ENCODE results near the gene ADGRB3.

Gene ADGRB3

DNA sequence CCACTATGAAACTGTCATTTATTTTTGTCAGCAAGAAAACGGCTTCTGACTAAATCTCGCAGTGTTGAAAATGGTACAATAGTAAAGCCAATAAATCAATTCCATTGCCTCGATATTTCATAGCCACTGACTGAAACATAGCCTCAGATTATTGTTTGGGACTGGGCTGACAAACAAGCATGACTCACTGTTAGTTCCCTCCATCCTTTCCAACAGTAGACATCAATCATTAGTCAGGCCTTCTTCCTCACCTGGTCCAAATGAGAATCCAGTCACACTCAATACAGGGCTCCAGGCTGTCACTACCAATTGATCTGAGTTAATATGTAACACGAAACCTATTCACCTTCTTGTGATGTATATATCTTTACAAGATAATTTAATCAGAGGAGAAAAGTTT lies 66.1 kb downstream of the ADGRB3 start:
- Mint-ChIP-seq H3K27me3 (no peaks in the 10 kb centered on the region), H3K9me3 (no peaks in the 10 kb centered on the region), H3K4me1 (no peaks in the 10 kb centered on the region), H3K36me3 (no peaks in the 10 kb centered on the region), H3K4me3 (no peak overlapping the region), H3K27ac (no peak overlapping the region)
- no peak for DNase-seq (ENCODE audit: low spot score in 2 of 2)
- ATAC-seq (ENCODE audit: low read depth), result no peak

DNA sequence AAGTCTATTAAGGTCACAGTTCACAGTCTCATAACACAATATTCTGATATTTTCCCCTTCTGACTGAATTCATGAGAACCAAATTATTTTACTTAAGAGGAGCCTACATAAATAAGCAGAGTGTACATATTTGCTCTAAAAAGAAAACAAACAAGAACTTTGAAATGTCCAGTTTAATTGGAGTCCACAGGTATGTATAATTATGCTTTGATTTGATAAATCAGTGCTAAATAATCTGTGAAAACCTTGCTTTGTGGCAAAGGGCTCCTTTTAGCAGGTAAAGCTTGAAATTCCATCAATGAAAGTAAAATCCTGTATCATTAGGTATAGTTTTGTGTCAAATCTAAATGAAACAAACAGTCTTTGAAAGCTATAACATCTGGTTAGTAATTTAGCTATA lies 69.4 kb downstream of the ADGRB3 start:
- no peak overlapping the region for H3K27ac Mint-ChIP-seq
- no peaks in the 10 kb centered on the region for H3K36me3 Mint-ChIP-seq
- no peaks in the 10 kb centered on the region for H3K9me3 Mint-ChIP-seq
- no peak overlapping the region for H3K4me3 Mint-ChIP-seq
- no peaks in the 10 kb centered on the region for H3K4me1 Mint-ChIP-seq
- no peak for DNase-seq (ENCODE audit: low spot score in 2 of 2)
- no peaks in the 10 kb centered on the region for H3K27me3 Mint-ChIP-seq
- no peak for ATAC-seq (ENCODE audit: low read depth)

DNA sequence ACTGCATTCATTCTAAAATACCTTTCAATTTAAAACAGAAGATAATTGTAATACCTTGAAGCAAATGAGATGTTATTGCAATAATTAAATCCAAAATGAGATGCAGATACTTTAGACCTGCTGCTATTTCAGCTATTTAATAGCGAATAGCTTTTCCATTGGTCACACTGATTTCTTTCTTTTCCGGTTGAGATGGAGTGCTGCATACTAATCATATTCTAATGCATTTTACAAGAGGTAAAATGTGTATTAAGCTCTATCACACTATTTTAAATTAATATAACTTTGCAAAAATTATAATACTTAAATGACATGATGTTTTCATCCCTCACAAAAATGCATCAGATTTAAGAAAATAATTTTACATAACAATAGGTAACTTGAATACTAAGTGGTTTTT lies 74.0 kb downstream of the ADGRB3 start:
- no peak overlapping the region for H3K27ac Mint-ChIP-seq
- ATAC-seq (ENCODE audit: low read depth) (no peak), DNase-seq (ENCODE audit: low spot score in 2 of 2) (no peak)
- H3K36me3 Mint-ChIP-seq, result no peaks in the 10 kb centered on the region
- no peaks in the 10 kb centered on the region for H3K4me1 Mint-ChIP-seq
- no peaks in the 10 kb centered on the region for H3K27me3 Mint-ChIP-seq
- no peaks in the 10 kb centered on the region for H3K9me3 Mint-ChIP-seq
- H3K4me3 Mint-ChIP-seq, result no peak overlapping the region

DNA sequence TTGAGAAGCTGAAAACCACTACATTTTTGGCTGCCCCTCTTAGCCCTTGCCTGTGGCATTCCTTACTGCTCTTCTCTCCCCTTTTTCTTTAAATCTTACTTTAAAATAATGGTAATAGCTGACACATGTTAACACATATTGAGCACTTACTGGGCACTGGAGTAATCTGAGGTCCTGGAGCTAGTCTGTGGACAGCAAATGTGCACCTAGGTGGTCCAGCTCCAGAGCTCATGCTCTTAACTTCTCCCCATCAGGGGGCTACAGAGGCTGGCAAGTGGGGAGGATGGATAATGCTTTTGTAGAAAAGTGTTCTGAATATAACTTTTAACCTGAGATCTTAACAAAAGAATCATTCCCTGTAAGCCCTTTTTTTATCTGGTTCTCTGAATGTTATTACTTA lies 74.8 kb downstream of the ADGRB3 start:
- Mint-ChIP-seq H3K4me1 (no peaks in the 10 kb centered on the region), H3K27ac (no peak overlapping the region), H3K36me3 (no peaks in the 10 kb centered on the region), H3K27me3 (no peaks in the 10 kb centered on the region), H3K9me3 (no peaks in the 10 kb centered on the region), H3K4me3 (no peak overlapping the region)
- ATAC-seq (ENCODE audit: low read depth) (no peak), DNase-seq (ENCODE audit: low spot score in 2 of 2) (no peak)

DNA sequence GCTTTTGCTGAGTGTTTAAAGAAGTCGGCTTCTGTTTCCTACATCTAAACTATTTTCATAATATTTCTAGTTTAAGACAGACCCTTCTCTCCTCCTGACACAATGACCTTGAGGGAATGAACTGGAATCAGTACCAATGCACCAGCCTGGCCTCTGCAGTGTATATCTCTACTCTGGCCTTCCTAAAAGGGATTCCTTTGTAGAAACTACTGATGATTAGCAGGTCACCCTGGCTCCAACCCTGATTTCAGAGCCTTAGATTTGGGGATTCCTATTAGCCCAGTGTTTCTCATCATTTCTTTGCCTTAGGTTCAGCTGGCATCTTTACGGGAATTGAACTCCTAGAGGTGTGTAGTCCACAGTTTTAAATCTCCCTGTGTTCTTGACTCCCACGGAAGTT lies 75.4 kb downstream of the ADGRB3 start:
- H3K36me3 Mint-ChIP-seq, result no peaks in the 10 kb centered on the region
- ATAC-seq (ENCODE audit: low read depth) (no peak), DNase-seq (ENCODE audit: low spot score in 2 of 2) (no peak)
- no peaks in the 10 kb centered on the region for H3K4me1 Mint-ChIP-seq
- no peaks in the 10 kb centered on the region for H3K27me3 Mint-ChIP-seq
- H3K9me3 Mint-ChIP-seq, result no peaks in the 10 kb centered on the region
- H3K27ac Mint-ChIP-seq, result no peak overlapping the region
- no peak overlapping the region for H3K4me3 Mint-ChIP-seq

DNA sequence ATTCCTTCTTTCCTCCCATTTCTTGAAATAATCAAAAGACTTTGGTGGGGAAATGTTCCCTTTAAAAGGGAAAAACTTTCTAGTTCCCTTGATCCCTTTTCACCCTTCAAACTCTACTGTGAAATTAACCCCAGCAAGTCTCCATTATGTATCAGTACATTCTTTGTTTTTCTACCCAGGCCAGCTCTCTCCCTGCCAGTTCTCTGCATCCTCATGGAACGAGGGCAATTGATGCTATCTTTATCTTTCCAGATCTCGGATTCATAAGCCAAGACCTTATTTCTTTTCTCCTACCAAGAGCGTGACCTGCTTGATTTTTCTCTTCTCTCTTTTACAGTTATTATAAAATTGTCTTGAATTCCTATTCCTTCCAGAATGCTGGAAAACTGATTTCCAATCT lies 75.8 kb downstream of the ADGRB3 start:
- no peaks in the 10 kb centered on the region for H3K4me1 Mint-ChIP-seq
- no peak for DNase-seq (ENCODE audit: low spot score in 2 of 2)
- H3K9me3 Mint-ChIP-seq, result no peaks in the 10 kb centered on the region
- H3K4me3 Mint-ChIP-seq, result no peak overlapping the region
- H3K27ac Mint-ChIP-seq, result no peak overlapping the region
- no peak for ATAC-seq (ENCODE audit: low read depth)
- no peaks in the 10 kb centered on the region for H3K27me3 Mint-ChIP-seq
- no peaks in the 10 kb centered on the region for H3K36me3 Mint-ChIP-seq

DNA sequence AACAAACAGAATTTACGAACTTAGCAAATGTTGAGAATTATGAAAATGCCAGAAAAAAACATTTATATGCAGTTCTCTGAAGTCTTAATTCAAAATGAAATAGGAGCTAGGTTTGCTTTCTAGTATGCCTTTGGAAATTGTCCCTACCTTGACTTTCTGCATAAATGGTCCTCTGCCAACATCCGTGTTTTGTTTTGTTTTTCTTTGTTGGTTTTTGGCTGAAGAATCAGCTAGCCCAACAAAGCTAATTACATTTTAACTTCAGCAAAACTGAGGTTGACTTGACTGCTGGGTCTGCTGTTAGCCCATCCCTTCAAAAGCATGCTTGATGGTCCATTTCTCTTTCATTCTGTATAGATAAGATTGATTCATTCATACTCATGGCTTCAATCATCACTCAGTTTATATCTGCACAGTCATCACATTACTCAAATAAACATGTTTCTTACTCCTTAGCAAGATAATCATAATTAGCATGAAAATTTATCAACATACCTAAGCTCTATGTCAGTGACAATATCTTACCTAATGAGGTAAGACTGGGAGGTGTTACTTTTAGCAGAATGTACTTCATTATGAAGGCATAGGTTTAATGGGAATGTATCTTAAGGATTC lies 76.4 kb downstream of the ADGRB3 start:
- Mint-ChIP-seq H3K27ac (no peak overlapping the region), H3K4me1 (no peaks in the 10 kb centered on the region), H3K36me3 (no peaks in the 10 kb centered on the region)

DNA sequence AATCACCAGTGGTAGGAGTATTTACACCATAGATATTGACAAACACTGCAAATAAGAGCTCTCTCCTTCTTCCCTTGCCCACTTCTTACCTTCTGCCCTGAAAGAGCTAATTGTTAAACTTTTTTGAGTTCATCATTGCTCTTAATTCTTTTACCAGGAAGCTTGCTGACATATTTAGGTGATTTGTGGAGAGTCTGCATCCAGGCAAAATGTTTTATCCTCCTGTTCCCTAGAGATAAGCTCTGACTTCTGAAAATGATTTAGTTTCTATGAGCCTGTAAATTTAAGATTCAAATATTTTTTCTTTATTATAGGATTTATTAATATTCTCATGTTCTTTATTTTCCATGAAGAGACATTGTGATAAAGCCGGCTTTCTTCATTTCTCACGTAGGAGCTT lies 81.5 kb downstream of the ADGRB3 start:
- Mint-ChIP-seq H3K27me3 (no peaks in the 10 kb centered on the region), H3K27ac (no peak overlapping the region), H3K4me3 (no peak overlapping the region), H3K4me1 (no peaks in the 10 kb centered on the region), H3K9me3 (no peaks in the 10 kb centered on the region), H3K36me3 (no peaks in the 10 kb centered on the region)
- no peak for ATAC-seq (ENCODE audit: low read depth)
- DNase-seq (ENCODE audit: low spot score in 2 of 2), result no peak

More for the DNA sequence above, 76.4 kb downstream of the ADGRB3 start:
- ATAC-seq (ENCODE audit: low read depth) (no peak), DNase-seq (ENCODE audit: low spot score in 2 of 2) (no peak)
- Mint-ChIP-seq H3K4me3 (no peak overlapping the region), H3K27me3 (no peaks in the 10 kb centered on the region), H3K9me3 (no peaks in the 10 kb centered on the region)

DNA sequence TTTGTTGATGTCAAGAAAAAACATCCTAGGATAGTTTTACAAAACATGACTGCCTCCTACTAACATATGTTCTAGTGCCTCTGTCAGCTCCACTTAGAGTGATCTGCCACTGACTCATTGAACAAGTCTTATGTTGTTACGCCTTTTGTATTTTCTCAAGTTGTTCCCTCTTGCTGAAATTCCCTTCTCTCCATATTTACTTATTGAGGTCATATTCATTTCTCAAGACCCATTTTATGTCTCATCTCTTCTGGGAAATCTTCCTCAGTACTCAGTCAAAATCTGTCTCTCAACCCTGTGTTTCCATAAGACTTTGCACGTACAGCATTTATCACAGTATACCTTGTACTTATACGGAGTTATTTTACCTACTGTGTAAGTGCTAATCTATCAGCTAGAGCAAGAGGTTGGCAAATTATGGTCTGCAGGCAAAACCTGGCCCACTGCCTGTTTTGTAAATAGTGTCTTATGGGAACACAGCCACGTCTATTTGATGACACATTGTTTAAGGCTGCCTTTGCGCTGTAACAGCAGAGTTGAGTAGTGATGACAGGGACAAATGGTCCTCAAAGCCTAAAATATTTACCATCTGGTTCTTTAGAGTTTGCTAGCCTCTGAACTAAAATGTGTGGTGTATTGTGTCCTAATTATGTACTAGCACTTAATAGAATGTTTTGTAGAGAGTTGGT lies 83.4 kb downstream of the ADGRB3 start:
- Mint-ChIP-seq H3K4me1 (no peaks in the 10 kb centered on the region), H3K9me3 (no peaks in the 10 kb centered on the region), H3K27me3 (no peaks in the 10 kb centered on the region), H3K27ac (no peak overlapping the region), H3K4me3 (no peak overlapping the region), H3K36me3 (no peaks in the 10 kb centered on the region)
- ATAC-seq (ENCODE audit: low read depth), result no peak
- no peak for DNase-seq (ENCODE audit: low spot score in 2 of 2)

DNA sequence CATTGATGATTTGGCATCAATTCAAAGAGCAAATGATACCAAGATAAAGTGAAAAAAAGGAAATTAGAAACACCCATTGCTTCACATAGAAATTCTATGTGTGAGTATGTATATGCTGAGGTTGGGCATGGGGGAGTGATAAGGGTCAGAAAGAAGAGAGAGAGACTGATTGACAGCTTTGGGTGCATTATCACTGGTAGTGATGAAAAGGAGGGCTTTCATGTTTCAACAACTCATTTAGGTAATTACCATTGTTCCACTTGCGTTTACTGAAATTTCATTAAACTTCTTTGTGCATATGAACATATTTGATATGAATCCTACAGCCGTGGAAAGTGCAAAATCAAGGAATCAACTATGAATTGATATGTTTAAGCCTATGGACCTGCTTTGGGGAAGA lies 84.7 kb downstream of the ADGRB3 start:
- no peak overlapping the region for H3K4me3 Mint-ChIP-seq

DNA sequence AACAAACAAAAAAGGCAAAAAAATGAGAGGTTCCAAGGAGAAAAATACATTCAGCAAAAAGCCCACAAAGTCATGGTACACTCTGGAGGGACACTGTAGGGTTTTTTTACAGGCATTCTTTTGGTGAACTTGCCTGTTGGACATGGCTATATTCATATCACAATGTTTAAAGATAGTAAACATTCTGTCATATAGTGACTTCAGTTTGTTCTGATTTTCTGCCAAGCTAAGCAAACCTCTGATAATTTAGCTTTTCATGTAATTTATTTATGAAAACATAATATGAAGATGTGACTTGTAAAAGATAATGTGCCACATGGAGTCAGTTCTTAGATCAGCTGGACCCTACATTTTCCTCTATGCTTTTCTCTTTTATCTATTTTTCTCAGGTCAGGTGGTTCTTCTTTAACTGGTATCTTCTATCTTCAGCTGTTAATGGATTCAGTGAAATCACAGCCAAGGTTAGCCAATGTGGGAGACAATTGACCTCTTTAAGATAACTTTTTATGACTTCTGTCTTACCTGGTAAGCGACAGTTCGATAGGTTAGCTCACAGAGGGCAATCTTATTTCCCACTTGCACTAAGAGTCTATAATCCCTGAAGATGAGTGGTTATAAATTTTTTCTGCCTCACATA lies 87.9 kb downstream of the ADGRB3 start:
- ATAC-seq (ENCODE audit: low read depth), result no peak
- H3K4me1 Mint-ChIP-seq, result no peaks in the 10 kb centered on the region
- H3K27me3 Mint-ChIP-seq, result no peaks in the 10 kb centered on the region
- H3K36me3 Mint-ChIP-seq, result no peaks in the 10 kb centered on the region
- no peaks in the 10 kb centered on the region for H3K9me3 Mint-ChIP-seq
- DNase-seq (ENCODE audit: low spot score in 2 of 2), result no peak
- H3K4me3 Mint-ChIP-seq, result no peak overlapping the region
- no peak overlapping the region for H3K27ac Mint-ChIP-seq

More for the DNA sequence above, 84.7 kb downstream of the ADGRB3 start:
- Mint-ChIP-seq H3K27me3 (no peaks in the 10 kb centered on the region), H3K27ac (no peak overlapping the region), H3K36me3 (no peaks in the 10 kb centered on the region), H3K4me1 (no peaks in the 10 kb centered on the region), H3K9me3 (no peaks in the 10 kb centered on the region)
- ATAC-seq (ENCODE audit: low read depth) (no peak), DNase-seq (ENCODE audit: low spot score in 2 of 2) (no peak)

DNA sequence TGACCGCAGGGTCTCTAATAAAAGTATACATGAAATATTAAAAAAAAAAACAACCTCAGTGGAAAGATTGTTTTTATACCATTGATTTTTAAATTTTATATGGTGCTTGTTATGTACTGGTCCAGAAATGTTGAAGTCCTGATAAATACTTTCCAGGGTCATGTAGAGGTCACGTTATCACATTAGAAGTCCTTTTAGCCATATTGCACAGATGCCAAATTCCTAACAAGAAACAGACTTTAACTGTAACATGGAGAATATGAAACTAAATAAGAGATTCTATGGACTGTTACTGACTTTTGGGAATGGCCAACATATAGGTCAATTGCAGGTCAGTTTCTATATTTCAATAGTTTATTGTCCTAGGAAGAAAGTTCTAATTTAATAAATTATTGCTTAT lies 89.0 kb downstream of the ADGRB3 start:
- no peaks in the 10 kb centered on the region for H3K36me3 Mint-ChIP-seq
- no peak overlapping the region for H3K27ac Mint-ChIP-seq
- ATAC-seq (ENCODE audit: low read depth) (no peak), DNase-seq (ENCODE audit: low spot score in 2 of 2) (no peak)
- no peaks in the 10 kb centered on the region for H3K4me1 Mint-ChIP-seq
- no peaks in the 10 kb centered on the region for H3K27me3 Mint-ChIP-seq
- no peak overlapping the region for H3K4me3 Mint-ChIP-seq
- H3K9me3 Mint-ChIP-seq, result no peaks in the 10 kb centered on the region

DNA sequence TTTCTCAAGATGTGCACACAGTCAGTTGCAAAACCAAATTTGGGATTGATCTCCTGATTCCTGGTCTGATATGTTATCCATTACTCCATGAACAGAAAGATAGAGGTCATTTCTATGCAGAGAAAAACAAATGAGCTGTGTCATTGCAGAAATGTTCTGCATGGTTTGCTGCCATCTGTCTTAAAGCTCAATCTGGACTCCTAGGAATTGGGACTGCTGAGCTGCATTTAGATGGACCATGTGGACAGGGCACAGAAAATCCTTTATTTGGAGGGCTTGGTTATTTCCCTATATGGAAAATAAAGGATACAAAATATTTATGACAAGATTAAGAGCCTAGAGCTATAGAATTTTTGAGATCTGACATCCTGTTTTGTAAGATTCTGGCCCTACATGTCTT lies 91.3 kb downstream of the ADGRB3 start:
- H3K9me3 Mint-ChIP-seq, result no peaks in the 10 kb centered on the region
- no peaks in the 10 kb centered on the region for H3K4me1 Mint-ChIP-seq
- DNase-seq (ENCODE audit: low spot score in 2 of 2) (no peak), ATAC-seq (ENCODE audit: low read depth) (no peak)
- no peak overlapping the region for H3K4me3 Mint-ChIP-seq
- no peak overlapping the region for H3K27ac Mint-ChIP-seq
- no peaks in the 10 kb centered on the region for H3K27me3 Mint-ChIP-seq
- H3K36me3 Mint-ChIP-seq, result no peaks in the 10 kb centered on the region

DNA sequence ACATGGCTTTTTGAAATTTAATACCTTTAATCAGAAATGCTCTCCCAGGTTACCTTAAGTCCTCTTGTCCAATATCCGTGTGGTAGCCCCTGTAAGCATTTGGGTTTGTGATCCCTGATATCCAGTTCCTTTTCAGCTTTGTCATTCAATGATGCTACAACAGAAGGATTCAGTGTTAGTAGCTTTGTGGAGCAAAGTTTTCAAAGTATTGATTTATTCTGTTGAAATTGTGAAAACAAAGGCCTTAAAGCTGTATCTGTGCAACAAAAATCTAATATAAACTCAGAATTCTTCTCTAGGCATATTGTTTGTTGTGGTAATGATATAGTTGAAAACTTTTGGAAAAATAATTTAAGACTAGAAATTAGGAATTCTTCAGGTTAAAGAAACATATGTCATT lies 91.9 kb downstream of the ADGRB3 start:
- ATAC-seq (ENCODE audit: low read depth), result no peak
- no peaks in the 10 kb centered on the region for H3K36me3 Mint-ChIP-seq
- H3K27ac Mint-ChIP-seq, result no peak overlapping the region
- H3K4me1 Mint-ChIP-seq, result no peaks in the 10 kb centered on the region
- H3K4me3 Mint-ChIP-seq, result no peak overlapping the region
- DNase-seq (ENCODE audit: low spot score in 2 of 2), result no peak
- no peaks in the 10 kb centered on the region for H3K9me3 Mint-ChIP-seq
- no peaks in the 10 kb centered on the region for H3K27me3 Mint-ChIP-seq

DNA sequence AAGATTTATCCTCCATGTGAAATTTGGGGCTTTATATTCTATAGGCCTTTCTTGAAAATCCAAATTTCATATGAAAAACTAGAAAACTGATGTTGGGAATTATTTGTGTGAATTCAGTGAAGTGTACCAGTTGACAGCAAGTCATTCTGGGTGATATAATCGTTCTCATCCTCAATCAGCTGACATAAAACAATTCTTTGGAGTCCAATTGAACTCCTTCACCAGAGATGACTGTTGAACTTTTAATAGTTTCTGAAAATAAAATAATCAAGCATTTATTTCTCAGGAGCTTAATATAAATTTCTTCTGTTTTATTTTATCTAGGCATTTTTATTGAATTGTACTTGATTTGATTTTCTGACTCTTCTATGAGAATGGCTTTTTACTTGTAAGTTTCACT lies 92.6 kb downstream of the ADGRB3 start:
- no peaks in the 10 kb centered on the region for H3K9me3 Mint-ChIP-seq
- no peaks in the 10 kb centered on the region for H3K4me1 Mint-ChIP-seq
- H3K27ac Mint-ChIP-seq, result no peak overlapping the region
- no peaks in the 10 kb centered on the region for H3K36me3 Mint-ChIP-seq
- no peaks in the 10 kb centered on the region for H3K27me3 Mint-ChIP-seq
- H3K4me3 Mint-ChIP-seq, result no peak overlapping the region
- ATAC-seq (ENCODE audit: low read depth) (no peak), DNase-seq (ENCODE audit: low spot score in 2 of 2) (no peak)
